Gastroesophageal sphincter (tissue), 3 donors: ENCODE results near the gene ADORA3.

Experiments
- CTCF ChIP-seq, 4 experiments: fragments of 200-600 bp in 2 of 4; fragments of 450-650 bp in 2 of 4; sonication (generic) in 1 of 4; IDR thresholded peaks; one replicate each; pipeline ENCODE4 v1.5.1; 2017 to 2019; ENCODE audit warnings: antibody characterized with exemption in 4 of 4, mild to moderate bottlenecking in 2 of 4, moderate library complexity in 2 of 4
- EP300 ChIP-seq: sonication (generic); formaldehyde crosslinking; IDR thresholded peaks from one replicate; pipeline ENCODE4 v1.6.1; 2017; ENCODE audit warnings: antibody characterized with exemption, mild to moderate bottlenecking
- POLR2A ChIP-seq, 2 donors: fragments of 450-650 bp; IDR thresholded peaks; one replicate each; pipeline ENCODE4 v1.6.1; 2017; ENCODE audit warnings: antibody characterized with exemption in 2 of 2, mild to moderate bottlenecking in 2 of 2, moderate library complexity in 1 of 2

- TF ChIP-seq POLR2A (IDR thresholded peaks at IDR 0.05), result no peak
- no peak for TF ChIP-seq EP300
- TF ChIP-seq CTCF (IDR thresholded peaks at IDR 0.05), result no peak
Observed at GRCh38 chr1:111507411-111508201, 4.2 kb upstream of the ADORA3 start.
